GM19240 (cell line): ENCODE results near the gene LHX3.

Experiments used
- DNase-seq: peaks from one replicate; pipeline ENCODE4 v3.0.0; 2011; ENCODE audit warnings: low spot score; ENCODE audit not compliant: insufficient read length

LHX3 gene

DNA sequence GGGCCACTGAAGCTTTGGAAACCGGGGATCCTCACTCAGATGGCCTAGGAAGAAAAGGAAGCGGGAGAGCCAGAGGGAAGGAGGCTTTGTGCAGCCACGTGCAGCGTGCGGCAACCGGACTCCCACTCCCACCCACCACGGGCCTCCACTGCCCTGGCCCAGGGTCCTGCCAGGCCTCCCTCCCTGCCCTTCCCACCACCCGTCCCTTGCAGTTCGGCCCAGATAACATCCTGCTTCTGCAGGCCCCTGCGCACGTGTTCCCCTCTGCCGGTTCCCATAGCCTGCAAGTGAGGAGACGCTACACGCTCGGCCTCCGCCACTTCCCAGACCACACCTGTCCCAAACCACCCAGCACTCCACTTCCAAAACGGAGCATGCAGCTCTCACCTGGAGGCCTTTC, 4.3 kb upstream of the LHX3 start:
- no peak for DNase-seq

DNA sequence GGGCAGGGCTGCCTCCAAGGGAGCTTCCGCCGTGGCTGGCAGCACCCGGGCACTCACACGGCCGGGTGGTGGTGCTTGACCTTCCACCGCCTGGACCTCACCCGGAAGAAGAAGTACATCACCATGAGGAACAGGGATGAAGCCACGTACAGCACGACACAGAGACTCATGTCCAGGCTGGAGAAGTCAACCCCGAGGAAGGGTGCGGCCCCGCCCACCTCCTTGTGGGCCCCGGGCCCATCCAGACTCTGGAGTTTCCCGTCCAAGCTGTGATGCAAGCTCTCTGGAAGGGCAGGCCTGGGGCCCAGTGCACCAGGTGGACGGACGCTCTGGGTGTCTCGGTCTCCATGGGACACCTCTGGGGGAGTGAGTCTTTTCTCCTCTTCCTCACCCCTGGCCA, 3.7 kb upstream of the LHX3 start:
- DNase-seq = no peak

DNA sequence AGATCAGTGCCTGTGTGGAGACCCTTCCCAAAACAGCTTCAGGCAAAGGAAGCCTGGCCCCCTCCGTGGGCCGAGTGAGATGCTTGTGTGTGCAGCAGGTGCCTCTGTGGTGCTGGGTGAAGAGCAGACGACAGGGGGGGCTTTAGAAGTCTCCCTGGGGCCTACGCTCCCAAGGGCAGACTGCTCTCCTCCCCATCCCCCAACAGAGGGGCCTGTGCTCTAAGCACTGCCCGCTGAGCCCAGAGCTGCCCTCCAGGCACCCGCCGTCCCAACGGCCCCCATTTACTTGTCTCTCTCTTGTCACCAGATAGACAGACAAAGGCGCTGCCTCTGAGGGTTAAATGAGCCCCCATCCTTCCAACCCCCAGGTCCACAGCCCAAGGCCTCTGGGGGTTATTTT, 2.7 kb upstream of the LHX3 start:
- no peak for DNase-seq

DNA sequence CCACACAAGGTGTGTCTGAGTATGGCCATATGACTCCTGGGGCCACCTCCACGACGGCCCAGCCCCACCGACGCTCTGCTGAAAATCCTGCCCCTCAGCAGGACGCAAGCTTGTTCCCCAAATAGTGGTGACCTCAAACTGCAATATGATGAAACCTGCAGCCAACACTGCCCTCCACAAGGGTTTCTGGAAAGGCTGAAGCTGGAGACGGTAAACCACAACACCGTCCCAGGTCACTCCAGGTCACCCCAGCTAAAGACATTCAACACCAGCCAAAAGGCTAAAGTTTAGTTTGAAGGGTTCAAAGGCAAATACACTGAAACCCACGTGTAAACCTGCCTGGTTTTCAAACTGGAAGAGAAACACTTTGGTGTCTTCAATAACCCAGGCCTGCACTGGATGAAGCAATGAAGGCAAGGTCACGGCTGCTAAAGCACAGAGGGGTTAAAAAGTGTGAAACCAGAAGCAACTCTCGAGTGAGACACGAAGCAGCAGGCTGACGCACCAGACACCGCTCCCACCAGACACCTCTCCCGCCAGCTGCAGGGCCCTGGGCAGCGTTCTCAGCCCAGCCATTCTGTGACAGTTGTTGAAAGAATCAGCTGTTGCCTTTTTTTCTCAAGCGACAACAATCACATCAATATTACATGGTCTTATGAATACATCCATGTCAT, 1.8 kb upstream of the LHX3 start:
- no peak for DNase-seq

DNA sequence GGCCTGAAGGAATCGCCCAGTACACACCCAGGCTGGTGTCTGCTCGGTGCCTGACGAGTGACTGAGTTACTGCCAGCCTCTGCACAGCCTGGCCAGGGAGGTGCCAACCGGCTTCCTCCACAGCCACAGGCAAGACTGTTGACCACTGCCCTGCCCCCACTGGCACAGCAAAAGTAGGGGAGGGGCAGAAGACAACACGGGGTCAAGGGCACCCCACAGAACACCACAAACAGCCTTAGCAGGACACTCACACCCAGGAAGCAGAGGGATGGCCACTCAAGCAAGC, 722 bp upstream of the LHX3 start:
- no peak for DNase-seq

DNA sequence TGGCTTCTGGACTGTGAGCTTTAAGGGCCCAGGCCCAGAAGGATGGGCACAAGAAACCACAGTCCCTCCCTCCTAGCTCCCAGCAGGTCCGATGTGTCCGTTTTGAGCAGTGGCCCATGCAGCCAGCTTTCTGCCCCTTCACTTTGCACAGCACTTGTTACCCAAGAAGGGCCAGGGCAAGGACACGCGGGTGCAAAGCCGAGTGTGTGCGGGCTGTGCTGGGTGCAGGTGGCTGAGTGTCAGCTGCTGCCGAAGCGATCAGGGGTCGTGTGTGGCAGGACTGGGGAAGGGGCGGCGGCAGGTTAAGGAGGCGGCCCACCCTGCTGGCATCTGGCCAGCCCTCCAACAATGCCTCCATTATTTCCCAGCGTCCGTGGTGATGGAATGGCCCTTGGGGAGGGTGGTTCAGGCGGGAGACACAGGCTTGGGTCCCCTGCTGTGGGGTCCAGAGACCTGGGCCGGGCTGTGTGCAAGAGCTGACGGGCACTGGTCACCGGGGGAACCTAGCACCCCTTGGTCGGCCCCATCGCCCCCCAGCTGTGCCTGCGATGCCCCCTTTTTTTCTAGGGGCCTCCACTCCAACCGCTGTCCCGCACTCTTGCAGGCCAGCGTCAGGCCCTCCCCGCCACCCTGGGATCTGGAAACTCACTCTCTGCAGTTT, 653 bp downstream of the LHX3 start:
- DNase-seq = no peak

DNA sequence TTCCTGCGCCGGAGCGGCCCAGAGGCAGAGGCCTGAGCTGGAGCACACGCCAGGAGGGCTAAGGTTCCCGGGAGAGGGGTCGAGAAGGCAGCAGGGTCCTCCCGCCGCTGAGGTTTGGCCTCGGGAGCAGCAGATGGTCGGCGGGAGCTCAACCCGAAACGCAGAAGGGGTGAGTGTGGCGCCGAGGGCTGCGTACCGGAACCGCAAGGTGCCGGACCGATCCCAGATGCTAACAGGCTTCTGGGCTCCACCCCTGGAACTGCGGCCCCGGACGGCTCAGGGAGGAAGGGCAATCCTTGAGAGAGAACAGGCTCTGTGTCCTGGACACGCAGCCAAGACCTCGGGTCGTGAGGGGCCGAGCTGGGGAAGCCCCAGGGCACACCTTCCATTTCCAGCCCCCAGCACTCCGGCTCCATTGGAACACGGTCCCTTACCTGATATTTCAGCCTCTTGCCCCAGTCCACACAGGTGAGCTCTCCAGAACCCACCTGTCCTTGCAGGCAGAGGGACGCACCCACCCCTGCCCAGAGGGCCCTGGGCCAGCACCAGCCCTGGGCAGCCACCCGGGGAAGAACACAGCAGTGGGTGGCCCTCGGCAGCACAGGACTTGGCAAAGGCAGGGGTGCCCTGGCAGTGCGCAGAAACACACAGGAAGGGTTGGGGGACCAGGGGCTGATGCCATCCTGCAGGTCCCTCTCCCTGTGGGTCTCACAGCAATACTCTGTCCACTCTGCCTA, 1.4 kb downstream of the LHX3 start:
- no peak for DNase-seq

DNA sequence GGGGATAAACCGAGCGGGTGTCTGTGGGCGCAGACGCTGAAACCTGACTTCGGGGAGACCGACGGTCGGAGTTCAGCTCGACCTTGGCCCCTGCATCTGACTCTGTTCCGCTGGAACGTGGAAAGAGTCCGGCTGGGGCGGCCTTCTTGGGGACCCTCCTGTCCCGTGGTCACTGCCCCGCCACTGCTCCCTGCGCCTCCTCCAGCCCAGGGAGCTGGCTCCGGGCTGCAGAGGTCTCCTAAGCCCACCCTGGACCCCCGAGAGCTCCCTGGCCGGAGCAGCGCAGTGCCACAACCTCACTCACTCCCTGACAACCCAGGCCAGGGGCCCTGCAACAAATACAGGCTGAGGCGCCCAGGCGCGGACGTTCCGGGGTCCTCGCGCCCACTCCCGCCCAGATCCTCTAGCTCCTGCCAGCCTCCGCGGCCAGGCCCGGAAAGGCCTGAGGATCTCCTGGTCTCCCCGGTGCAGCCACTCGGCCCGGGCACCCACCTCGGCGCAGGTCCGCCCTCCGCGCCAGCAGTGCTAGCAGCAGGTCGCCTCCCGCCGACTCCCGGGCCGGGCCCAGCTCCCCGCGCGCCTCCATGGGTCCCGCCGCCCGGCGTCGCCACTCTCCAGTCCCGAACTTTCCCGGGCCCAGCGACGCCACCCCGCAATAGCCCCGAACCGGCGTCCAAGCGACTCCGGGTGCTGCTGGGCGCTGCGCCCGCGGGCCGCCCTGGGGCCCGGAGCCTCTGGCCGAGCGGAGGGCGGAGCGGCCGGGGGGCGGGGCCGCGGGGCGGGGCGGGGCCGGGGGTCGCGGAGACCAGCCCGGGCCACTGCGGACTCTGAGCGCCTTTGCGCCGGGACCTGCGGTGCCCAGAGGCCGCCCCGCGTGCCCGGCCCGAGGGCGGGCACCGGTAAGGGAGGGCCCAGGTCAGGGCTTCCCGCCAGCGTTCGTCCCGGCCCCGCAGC, 2.2 kb downstream of the LHX3 start:
- DNase-seq = no peak

DNA sequence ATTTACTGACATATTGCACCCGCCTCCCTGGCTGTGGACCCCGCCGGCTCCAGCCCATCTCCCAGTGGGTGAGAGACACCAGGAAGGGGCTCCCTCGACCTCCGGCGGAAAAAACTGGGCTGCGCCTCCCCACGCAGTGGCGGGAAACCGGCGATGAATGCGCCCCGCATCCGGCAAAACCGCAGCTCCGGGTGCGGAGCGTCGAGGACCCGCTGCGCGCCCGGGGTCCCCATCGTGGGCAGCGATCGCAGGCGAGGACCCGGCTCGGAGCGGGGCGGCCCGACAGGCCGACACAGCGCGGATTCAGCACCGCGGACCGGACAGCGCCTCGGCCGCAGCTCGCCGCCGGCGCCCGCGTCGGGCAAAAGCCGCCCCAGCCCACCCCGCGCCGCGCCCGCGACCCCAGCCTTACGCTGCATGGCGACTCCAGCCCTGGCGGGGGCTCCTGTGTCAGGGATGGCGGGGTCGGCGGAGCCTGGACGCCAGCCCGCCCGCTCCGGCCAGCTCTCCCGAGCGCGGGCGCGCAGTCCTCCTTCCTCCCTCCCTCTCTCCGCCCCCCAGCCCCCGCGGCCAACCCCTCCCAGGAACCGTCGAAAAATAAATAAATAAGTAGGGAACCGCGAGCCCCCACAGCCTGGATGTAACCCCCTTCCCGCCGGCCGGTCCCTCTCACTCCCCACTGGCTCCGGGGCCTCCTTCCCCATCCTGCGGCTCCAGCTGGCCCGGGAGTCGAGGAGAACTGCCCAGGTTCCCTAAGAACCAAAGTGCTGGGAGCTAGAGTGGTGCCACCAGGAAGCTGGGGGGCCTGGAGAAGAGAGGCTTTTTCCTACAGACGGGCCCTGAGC, 3.1 kb downstream of the LHX3 start:
- DNase-seq = no peak

DNA sequence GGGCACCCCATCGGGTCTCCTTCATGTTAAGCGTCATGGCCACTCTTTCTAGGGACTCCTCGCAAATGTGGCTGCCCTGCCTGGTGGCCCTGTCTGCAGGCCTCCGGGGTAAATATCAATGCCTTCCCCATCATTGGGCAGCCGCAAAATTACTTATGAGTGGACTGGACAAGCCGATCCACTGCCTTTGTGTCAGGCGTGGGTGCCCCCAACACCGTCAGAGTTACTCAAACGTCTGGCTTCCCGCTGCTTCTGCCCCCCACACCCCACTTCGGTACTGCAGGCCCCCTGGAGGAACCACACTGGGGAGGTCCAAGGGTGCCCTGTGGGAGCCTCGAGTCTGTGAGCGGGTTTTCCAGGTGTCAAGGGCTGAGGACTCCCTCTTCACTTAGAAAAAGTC, 3.8 kb downstream of the LHX3 start:
- DNase-seq = no peak

DNA sequence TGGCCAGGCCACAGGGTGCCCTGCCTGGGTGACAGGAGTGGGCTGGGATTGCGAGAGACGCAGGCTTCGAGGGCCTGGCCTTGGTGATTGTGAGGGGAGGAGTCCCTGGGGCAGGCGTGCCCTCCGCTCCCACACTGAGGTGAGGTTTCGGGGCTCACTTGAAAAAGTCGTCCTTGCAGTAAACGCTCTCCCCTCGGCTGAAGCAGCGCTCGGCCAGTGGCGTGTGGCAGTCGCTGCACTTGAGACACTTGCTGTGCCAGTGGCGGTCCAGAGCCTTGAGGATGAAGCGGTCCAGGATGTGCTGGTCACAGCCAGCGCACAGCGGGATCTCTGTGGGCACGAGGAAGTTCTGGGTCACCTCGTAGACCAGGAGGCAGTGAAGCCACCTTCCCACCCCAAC, 4.5 kb downstream of the LHX3 start:
- no peak for DNase-seq

DNA sequence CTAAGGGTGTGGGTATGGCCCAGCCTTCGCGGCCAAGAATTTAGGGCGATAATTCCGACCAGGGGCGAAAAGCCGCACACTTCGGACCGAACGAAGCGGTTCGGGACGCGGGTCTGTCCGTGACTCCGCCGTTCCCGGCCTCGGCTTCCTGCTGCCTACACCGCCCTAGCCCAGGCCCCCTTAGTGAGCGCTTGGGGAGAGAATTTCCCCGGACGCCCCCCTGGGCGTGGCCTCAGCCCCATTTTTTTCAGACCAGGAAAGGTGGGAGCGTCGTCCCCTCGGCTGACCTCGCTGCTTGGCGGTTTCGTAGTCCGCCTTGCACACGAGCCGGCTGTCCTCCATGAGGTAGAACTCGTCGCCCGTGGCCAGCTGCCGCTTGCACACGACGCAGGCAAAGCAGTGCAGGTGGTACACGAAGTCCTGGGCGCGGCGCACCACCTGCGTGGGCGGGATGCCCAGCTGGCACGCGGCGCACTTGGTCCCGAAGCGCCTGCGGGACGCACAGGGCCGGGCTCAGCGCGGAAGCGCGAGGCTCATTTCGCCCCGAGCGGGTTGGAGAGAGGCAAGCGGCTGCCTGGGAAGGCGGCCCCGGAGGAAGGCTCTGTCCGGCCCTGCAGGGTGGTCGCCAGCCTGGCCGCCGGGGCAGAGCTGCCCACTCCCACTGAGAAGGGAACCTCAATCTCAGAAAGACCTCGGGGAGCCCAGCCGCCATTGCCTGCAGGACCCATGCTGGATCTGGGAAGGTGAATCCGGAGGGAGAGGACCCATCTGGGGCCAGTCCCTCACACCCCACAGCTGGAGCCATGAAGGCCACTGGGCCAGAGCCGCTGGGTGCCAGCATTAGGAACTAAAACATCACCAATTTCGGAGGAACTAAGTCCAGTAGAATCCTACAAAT, 5.3 kb downstream of the LHX3 start:
- no peak for DNase-seq

DNA sequence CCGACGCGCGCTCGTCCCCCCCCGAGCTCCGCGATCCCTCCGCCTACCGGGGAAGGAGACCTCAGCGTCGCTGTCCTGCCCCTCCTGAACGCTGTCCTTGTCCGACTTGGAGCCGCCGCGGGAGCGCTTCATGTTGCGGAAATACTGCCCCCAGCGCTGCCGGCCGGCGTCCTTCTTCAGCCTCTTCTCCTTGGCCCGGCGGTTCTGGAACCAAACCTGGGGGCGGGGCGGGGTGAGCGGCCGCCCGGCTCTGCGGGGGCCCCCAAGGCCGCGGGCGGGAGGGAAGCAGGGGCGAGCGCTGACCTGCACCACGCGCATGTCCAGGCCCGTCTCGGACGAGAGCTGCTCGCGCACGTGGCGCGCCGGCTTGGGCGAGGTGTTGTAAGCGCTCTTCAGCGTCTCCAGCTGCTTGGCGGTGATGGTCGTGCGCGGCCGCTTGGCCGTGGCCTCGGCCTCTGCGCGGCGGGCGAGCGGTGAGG, 6.3 kb downstream of the LHX3 start:
- no peak for DNase-seq

DNA sequence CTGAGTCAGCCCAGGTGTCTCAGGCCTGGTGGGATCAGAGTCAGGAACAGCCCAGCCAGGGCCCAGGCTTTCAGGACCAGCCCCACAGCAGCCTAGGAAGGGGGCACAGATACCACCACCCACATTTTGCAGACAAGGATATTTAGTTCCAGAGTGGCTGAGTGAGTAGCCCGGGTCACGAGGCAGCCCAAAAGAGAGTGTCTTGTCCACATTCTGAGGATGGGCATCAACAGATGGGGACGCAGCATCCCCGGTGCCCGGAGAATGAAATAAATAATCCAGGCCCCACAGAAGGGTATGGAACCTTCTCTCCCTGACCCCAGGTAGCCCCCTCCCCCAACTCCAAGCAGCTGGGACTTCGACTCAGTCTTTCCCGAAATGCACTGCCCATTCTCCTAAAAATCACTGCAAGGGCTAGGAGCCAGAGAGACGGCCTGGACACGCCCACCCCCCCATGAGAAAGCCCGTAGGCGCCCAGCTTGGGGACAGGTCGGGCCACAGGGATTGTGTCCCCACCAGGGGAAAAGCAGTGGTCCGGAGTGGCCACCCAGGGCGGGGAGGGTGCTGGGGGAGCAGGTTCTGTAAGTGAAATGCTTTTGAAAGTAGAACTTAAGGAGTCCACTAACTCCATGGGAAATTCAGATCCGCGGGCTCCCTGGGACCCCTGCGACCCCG, 6.9 kb downstream of the LHX3 start:
- DNase-seq = no peak

DNA sequence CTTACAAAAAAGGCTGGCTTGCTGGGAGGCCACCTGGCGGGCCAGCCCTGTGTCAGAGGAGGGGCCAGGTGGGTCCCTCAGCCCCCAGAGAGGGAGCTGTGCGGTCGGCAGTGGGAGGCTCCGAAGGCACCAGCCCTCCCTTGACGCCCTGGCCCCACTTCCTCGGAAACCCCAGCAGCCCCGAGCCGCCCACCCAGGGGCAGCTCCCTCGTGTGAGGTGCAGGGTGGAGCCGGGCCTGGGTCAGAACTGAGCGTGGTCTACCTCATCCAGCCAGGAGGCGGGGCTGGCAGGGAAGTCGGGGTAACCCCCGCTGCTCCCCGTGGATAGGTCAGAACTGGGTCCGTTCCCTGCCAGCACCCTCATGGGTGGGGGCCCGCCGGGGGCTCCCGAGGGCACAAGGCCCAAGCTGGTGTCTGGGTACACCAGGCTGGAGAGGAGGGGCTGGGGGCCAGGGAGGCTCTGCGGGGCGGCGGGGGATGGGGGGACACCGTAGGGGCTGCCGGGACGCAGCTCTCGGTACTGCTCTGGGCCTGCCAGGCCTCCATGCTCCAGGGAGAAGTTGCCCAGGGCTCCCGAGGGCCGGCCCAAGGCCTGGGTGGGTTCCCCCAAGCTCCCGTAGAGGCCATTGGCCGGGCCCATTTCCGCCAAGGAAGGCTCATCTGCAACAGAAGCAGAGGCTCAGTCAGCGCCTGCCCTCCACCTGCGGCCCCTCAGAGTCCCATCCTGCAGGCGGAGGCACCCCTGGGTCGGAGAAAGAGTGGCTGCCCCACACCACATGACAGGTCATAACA, 7.6 kb downstream of the LHX3 start:
- no peak for DNase-seq

DNA sequence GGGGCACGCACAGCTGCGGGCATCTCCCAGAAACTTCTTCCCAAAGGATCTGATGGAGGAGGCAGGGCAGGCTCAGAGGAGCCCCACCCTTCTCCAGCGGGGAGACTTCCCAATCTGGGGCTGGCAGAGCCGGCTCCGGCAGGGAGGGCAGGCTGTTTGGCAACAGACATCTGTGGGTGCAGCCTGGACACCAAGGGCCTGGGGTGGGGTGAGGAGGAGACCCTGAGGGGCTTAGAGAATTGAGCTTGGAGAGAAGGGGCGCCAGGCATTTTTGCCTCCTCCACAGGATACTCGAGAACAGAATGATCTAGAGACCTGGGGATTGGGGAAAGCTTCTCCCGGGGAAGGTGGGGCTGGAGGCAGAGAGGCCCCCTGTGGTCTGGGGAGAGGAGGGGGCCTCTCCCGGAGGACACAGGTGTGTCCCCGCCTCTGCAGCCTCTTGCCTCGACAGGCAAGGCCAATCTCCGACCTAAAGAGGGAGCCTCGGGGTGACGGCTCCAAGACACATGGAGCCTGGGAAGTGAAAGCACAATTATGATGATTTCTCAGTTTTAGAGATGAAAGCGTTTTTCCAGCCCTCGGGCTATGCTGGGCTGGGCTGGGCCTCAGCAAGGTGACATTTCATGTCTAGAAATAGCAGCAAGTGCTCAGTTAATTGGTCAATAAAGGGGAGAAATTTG, 8.4 kb downstream of the LHX3 start:
- no peak for DNase-seq

DNA sequence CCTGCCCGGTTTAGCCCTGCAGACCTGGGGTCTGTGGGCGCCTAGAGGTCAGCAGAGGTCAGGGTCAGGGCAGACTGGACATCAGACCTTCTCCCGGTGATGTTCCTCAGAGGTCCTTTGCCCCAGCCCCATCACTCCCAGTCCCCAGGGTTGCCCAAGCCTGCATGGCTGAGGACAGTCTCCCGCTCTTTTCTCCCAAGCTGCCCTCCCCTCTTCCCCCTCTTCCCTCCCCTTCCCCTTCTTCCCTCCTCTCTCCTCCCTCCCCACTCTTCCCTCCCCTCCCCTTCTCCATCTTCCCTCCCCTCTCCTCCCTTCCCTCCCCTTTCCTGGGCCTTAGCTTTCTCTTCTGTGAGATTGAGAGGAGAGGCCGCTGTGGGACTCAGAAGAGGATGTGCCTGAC, 10.4 kb downstream of the LHX3 start:
- DNase-seq = no peak

DNA sequence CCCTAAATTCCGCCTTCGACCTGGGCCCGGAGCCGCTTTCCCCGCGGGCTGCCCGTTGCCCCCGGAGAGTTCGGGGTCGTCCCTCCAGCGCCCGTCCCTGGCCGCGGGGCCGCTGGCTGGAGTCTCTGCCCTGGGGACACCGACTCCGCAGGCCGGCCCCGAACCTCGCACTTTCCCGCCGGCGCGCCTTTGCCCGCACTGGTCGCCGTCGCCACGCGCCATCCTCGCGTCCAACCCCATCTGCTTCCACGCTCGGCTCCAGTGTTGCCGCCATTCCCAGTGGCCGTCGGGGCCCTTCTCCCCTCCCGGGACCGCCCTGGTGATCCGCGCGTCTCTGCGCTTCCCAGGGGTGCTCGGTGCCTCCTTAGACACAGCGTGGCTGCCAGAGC, 11.0 kb downstream of the LHX3 start:
- no peak for DNase-seq
